T-cell (primary cell): ENCODE measurements around the gene DNM3. TPM values are rescaled to one million over a fixed set of nuclear protein-coding genes. Genes with fewer than 3 reads are reported as not detected.

Experiments used
- ATAC-seq, 4 experiments: fragments of 200-7000 bp in 3 of 4; fragments of 150-1000 bp in 1 of 4; cut with Tn5 transposase; replicated peaks in 1 of 4; 1 replicate in 3 of 4; 2 replicates in 1 of 4; pipeline ENCODE4 v1.10.0; 2021; ENCODE audit warnings: moderate library complexity in 3 of 4, mild to moderate bottlenecking in 2 of 4, moderate number of reproducible peaks in 1 of 4
- CTCF ChIA-PET, 2 donors: fragments of 300-600 bp; sonication (Branson Sonifier 250); formaldehyde crosslinking; loops; one replicate each; lab custom pipeline; 2022; ENCODE audit warnings: antibody characterized with exemption in 2 of 2; lab: Charles Lee
- POLR2A ChIA-PET, 2 donors: fragments of 300-600 bp; sonication (Branson Sonifier 250); formaldehyde crosslinking; loops; one replicate each; lab custom pipeline; 2022; ENCODE audit warnings: antibody characterized with exemption in 2 of 2; lab: Charles Lee
- DNase-seq, 35 experiments: peaks; one replicate each; pipeline versions ENCODE4 v3.0.0 to v3.0.0-alpha.2; 2013 to 2023
- H3K27ac ChIP-seq: one replicate; pipeline ENCODE4 v1.5.1; 2013; ENCODE audit warnings: low read length
- H3K27me3 ChIP-seq, 2 experiments: replicated peaks in 1 of 2; 1 replicate in 1 of 2; 2 replicates in 1 of 2; pipeline versions ENCODE4 v1.6.1 to v1.7.0; 2013; ENCODE audit warnings: low read length in 1 of 2, mixed read lengths in 1 of 2; ENCODE audit not compliant: control insufficient read depth in 2 of 2, insufficient read depth in 2 of 2; ENCODE audit errors: extremely low read depth in 1 of 2
- H3K36me3 ChIP-seq, 2 donors: 1 replicate in 1 of 2; 2 replicates in 1 of 2; pipeline versions ENCODE4 v1.6.1 to v1.7.0; 2013; ENCODE audit warnings: low read length in 1 of 2; ENCODE audit not compliant: control insufficient read depth in 2 of 2, insufficient read depth in 1 of 2; ENCODE audit errors: extremely low read depth in 1 of 2
- H3K4me1 ChIP-seq, 2 experiments: 1 replicate in 1 of 2; 2 replicates in 1 of 2; pipeline versions ENCODE4 v1.6.1 to v1.7.0; 2013; ENCODE audit warnings: low read length in 2 of 2, mixed read lengths in 1 of 2; ENCODE audit not compliant: insufficient read depth in 2 of 2, control insufficient read depth in 1 of 2; ENCODE audit errors: extremely low read depth in 1 of 2
- H3K4me3 ChIP-seq, 2 donors: 1 replicate in 1 of 2; 2 replicates in 1 of 2; pipeline versions ENCODE4 v1.5.1 to v1.7.0; 2013; ENCODE audit warnings: mild to moderate bottlenecking in 2 of 2, low read length in 1 of 2, moderate library complexity in 1 of 2; ENCODE audit not compliant: control insufficient read depth in 1 of 2; ENCODE audit errors: extremely low read depth in 1 of 2
- H3K9me3 ChIP-seq: 2 replicates; pipeline ENCODE4 v1.7.0; 2013
- H3K27ac Mint-ChIP-seq, 2 donors: one replicate each; pipeline ENCODE4 v1.8.0; 2020 to 2021; ENCODE audit warnings: mild to moderate bottlenecking in 2 of 2, mixed read lengths in 2 of 2
- H3K27me3 Mint-ChIP-seq, 2 donors: one replicate each; pipeline ENCODE4 v1.8.0; 2021 to 2022; ENCODE audit warnings: mixed read lengths in 2 of 2
- H3K36me3 Mint-ChIP-seq: one replicate; pipeline ENCODE4 v1.8.0; 2021; ENCODE audit warnings: mixed read lengths
- H3K4me1 Mint-ChIP-seq, 3 donors: one replicate each; pipeline ENCODE4 v1.8.0; 2020 to 2022; ENCODE audit warnings: mixed read lengths in 3 of 3, mild to moderate bottlenecking in 1 of 3
- H3K4me3 Mint-ChIP-seq, 3 donors: one replicate each; pipeline ENCODE4 v1.8.0; 2020 to 2022; ENCODE audit warnings: mild to moderate bottlenecking in 3 of 3, mixed read lengths in 3 of 3, moderate library complexity in 3 of 3
- H3K9me3 Mint-ChIP-seq, 3 donors: one replicate each; pipeline ENCODE4 v1.8.0; 2020 to 2022; ENCODE audit warnings: mixed read lengths in 3 of 3
- WGBS: methylation state at CpG from one replicate; pipeline ENCODE4 v1.1.5; 2013; ENCODE audit warnings: missing lambda C conversion rate; ENCODE audit not compliant: insufficient coverage; 5-methylcytosine and 5-hydroxymethylcytosine counted together
- total RNA-seq, 35 experiments: library from RNA in 6 of 35; stranded (reverse) in 6 of 35; fragments of 120-200 nt in 1 of 35; gene quantifications; one replicate each; pipeline versions ENCODE4 v1.2.1 to v1.2.4 and lab custom pipeline; 2013 to 2026

The DNM3 gene
- total RNA-seq, 5 donors from 2014 or later (not counting 1 experiment from before 2014, with no cell fraction given), result 2.0 to 2.8 (median 2.4) TPM

GRCh38 chr1:172122381-172122780, 281.1 kb downstream of the DNM3 start:
- CTCF ChIA-PET, result no interaction called here

GRCh38 chr1:172125250-172125649, 284.0 kb downstream of the DNM3 start:
- H3K4me1 ChIP-seq, result no peaks in the 10 kb centered on the region
- no CpG with 5 or more reads among the region's 2 CpGs for WGBS
- H3K4me3 ChIP-seq, result no peak overlapping the region
- no peak overlapping the region for H3K27ac Mint-ChIP-seq
- no peaks in the 10 kb centered on the region for H3K27me3 ChIP-seq
- H3K27ac ChIP-seq, result no peak overlapping the region
- no peak overlapping the region for H3K4me3 Mint-ChIP-seq
- CTCF ChIA-PET, result interaction anchor here in 1 of 2 donors (0.8 kb wide), 1 partner anchor 51 kb away, joined by 3 read pairs; no protein-coding TSS in a partner anchor
- no peaks in the 10 kb centered on the region for H3K9me3 ChIP-seq
- no peaks in the 10 kb centered on the region for H3K36me3 Mint-ChIP-seq
- H3K9me3 Mint-ChIP-seq, result no peaks in the 10 kb centered on the region
- POLR2A ChIA-PET, result no interaction called here
- ATAC-seq, result no peak
- DNase-seq, result no peak
- no peaks in the 10 kb centered on the region for H3K27me3 Mint-ChIP-seq
- peaks cover 0 to 6% (median 0%) of the 10 kb centered on the region in 3 donors for H3K4me1 Mint-ChIP-seq
- H3K36me3 ChIP-seq, result no peaks in the 10 kb centered on the region

More at GRCh38 chr1:172122381-172122780, 281.1 kb downstream of the DNM3 start:
- Mint-ChIP-seq H3K27me3 (no peaks in the 10 kb centered on the region), H3K9me3 (no peaks in the 10 kb centered on the region), H3K4me3 (no peak overlapping the region), H3K27ac (no peak overlapping the region), H3K4me1 (peaks cover 14 to 28% (median 22%) of the 10 kb centered on the region in 3 donors), H3K36me3 (no peaks in the 10 kb centered on the region)
- no CpG with 5 or more reads among the region's 3 CpGs for WGBS
- Histone ChIP-seq H3K27me3 (no peaks in the 10 kb centered on the region), H3K4me3 (no peak overlapping the region), H3K27ac (no peak overlapping the region), H3K9me3 (no peaks in the 10 kb centered on the region), H3K4me1 (peaks cover 6 to 8% of the 10 kb centered on the region in 2 experiments), H3K36me3 (no peaks in the 10 kb centered on the region)
- DNase-seq (no peak), ATAC-seq (no peak)
- POLR2A ChIA-PET, result no interaction called here

DNA sequence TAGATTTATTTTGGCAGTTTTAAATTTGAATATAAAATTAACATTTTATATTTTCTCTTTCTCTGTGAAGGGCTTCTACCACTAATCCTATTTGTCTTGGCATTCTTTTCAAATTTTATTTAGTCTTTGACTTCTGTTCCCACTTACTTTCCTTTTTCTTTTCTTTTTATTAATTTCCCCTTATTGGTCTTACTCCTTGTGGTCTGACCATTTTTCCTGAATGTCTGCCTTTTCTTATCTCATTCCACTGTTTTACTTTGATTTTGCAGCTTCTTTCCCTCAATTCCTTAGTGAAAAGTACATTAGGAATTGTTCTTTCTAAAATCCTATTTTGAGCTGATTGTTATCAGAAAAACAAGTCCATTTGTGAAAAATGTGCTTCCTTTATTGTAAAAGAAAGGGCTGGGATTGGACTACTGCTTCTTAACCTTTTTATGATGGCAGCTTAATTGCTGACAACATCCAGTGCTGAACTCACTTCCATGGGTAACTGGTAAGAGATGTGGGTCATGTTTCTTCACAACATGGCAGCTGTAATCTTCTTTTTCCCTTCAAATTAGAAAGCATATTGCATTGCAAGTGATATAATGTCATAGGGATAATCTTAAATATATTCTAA, 284.6 kb downstream of the DNM3 start:
- Mint-ChIP-seq H3K27me3 (no peaks in the 10 kb centered on the region), H3K4me3 (no peak overlapping the region), H3K27ac (no peak overlapping the region), H3K4me1 (peaks cover 0 to 3% (median 0%) of the 10 kb centered on the region in 3 donors), H3K9me3 (no peaks in the 10 kb centered on the region), H3K36me3 (no peaks in the 10 kb centered on the region)
- H3K4me1 ChIP-seq, result no peaks in the 10 kb centered on the region
- ChIA-PET POLR2A (interaction anchor here in 1 of 2 donors (0.6 kb wide), 1 partner anchor 51 kb away, joined by 3 read pairs; no protein-coding TSS in a partner anchor), CTCF (interaction anchor here in 1 of 2 donors (0.6 to 0.7 kb wide), 2 partner anchors 19 to 256 kb away, joined by 3 to 10 read pairs; no protein-coding TSS in a partner anchor)
- no peaks in the 10 kb centered on the region for H3K9me3 ChIP-seq
- H3K27me3 ChIP-seq, result no peaks in the 10 kb centered on the region
- DNase-seq, result no peak
- H3K4me3 ChIP-seq, result no peak overlapping the region
- H3K36me3 ChIP-seq, result no peaks in the 10 kb centered on the region
- no peak overlapping the region for H3K27ac ChIP-seq
- no peak for ATAC-seq

GRCh38 chr1:172132836-172133235, 291.5 kb downstream of the DNM3 start:
- Mint-ChIP-seq H3K9me3 (no peaks in the 10 kb centered on the region), H3K4me3 (no peak overlapping the region), H3K4me1 (peaks cover 5 to 12% (median 10%) of the 10 kb centered on the region in 3 donors), H3K36me3 (no peaks in the 10 kb centered on the region), H3K27ac (no peak overlapping the region), H3K27me3 (no peaks in the 10 kb centered on the region)
- Histone ChIP-seq H3K27ac (no peak overlapping the region), H3K4me1 (no peaks in the 10 kb centered on the region), H3K27me3 (no peaks in the 10 kb centered on the region), H3K36me3 (no peaks in the 10 kb centered on the region), H3K4me3 (no peak overlapping the region), H3K9me3 (no peaks in the 10 kb centered on the region)
- CTCF ChIA-PET, result interaction anchor here in 1 of 2 donors (1.1 to 2.8 kb wide), 2 partner anchors 22 to 267 kb away, joined by 3 to 19 read pairs; no protein-coding TSS in a partner anchor
- no CpG with 5 or more reads among the region's 1 CpG for WGBS
- ATAC-seq (no peak), DNase-seq (no peak)
- POLR2A ChIA-PET, result interaction anchor here (0.5 to 0.6 kb wide), 2 partner anchors 11 to 147 kb away, joined by 3 to 7 read pairs; no protein-coding TSS in a partner anchor

DNA sequence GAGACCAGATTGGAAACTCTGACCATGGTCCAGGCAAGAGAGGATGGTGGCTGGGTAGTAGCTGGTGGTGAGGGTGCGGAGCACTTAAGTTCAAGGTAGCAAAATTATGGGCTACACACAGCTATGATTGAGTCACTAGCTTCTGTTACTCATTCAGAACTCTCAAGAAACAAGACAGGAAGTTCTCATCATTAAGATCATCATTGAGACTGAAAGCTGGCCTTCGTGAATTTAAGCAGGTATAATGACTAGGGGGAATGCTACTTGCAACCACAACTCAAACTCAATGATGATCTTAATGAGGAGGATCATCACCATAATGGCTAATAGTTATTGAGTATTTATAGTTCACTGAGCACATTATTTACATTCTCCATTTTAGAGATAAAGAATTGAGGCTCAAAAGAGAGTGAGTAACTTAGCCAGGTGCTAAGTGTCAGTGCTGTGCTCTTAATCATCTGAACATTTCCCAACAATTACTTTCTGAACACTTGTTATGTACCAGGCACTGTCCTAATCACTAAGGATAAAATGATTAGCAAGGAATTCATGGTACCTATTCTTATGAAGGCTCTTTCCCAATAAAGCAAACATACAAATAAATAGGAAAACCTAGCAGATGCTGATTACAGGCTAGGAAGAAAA, 292.9 kb downstream of the DNM3 start:
- no peak overlapping the region for H3K4me3 ChIP-seq

DNA sequence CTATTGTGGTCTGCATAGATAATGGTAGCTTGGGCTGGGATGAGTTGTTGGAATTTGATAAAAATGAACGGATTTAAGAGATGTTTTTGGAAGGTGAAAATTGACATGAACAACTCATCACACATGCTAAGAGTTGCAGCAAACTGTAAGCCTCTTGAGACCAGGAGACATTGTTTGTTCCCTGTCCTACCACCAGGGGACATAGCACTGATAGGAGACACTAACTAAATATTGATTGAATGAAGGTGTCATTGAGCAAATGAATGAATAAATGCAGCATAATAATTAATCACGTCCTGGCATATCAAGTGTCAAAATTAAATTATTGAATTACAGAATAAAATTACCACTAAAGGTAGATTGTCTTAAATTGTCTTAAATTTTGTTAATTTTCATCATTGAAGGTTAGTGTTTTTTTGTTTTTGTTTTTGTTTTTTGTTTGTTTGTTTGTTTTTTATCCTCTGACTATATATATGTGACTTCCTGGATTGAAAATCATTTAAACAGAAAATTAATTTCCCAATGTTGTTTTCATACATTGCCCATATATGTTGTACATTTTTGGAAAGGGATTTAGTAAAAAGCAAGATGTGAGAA, 293.9 kb downstream of the DNM3 start:
- WGBS, result no CpG with 5 or more reads among the region's 2 CpGs
- H3K4me3 Mint-ChIP-seq, result no peak overlapping the region
- no peak overlapping the region for H3K27ac ChIP-seq
- H3K4me1 ChIP-seq, result no peaks in the 10 kb centered on the region
- DNase-seq (peak in 22 of 35 experiments; percentile 3 to 64 (median 12)), ATAC-seq (peak in 1 of 4 experiments; percentile 42)
- CTCF ChIA-PET, result interaction anchor here in 1 of 2 donors (2.8 kb wide), 1 partner anchor 265 kb away, joined by 19 read pairs; no protein-coding TSS in a partner anchor
- POLR2A ChIA-PET, result no interaction called here
- H3K4me3 ChIP-seq, result no peak overlapping the region
- H3K27me3 Mint-ChIP-seq, result no peaks in the 10 kb centered on the region
- H3K4me1 Mint-ChIP-seq, result peaks cover 5 to 12% (median 10%) of the 10 kb centered on the region in 3 donors
- no peak overlapping the region for H3K27ac Mint-ChIP-seq
- no peaks in the 10 kb centered on the region for H3K9me3 Mint-ChIP-seq
- H3K36me3 ChIP-seq, result no peaks in the 10 kb centered on the region
- H3K27me3 ChIP-seq, result no peaks in the 10 kb centered on the region
- no peaks in the 10 kb centered on the region for H3K9me3 ChIP-seq
- H3K36me3 Mint-ChIP-seq, result no peaks in the 10 kb centered on the region

More for the DNA sequence above, 292.9 kb downstream of the DNM3 start:
- H3K36me3 Mint-ChIP-seq, result no peaks in the 10 kb centered on the region
- Histone ChIP-seq H3K4me1 (no peaks in the 10 kb centered on the region), H3K27ac (no peak overlapping the region), H3K9me3 (no peaks in the 10 kb centered on the region), H3K36me3 (no peaks in the 10 kb centered on the region), H3K27me3 (no peaks in the 10 kb centered on the region)
- no peaks in the 10 kb centered on the region for H3K27me3 Mint-ChIP-seq
- no peak for DNase-seq
- no CpG with 5 or more reads among the region's 2 CpGs for WGBS
- ChIA-PET CTCF (interaction anchor here in 1 of 2 donors (0.6 to 2.8 kb wide), 3 partner anchors 9 to 266 kb away, joined by 3 to 19 read pairs (median 4); no protein-coding TSS in a partner anchor), POLR2A (no interaction called here)
- ATAC-seq, result no peak
- no peaks in the 10 kb centered on the region for H3K9me3 Mint-ChIP-seq
- H3K27ac Mint-ChIP-seq, result no peak overlapping the region
- H3K4me1 Mint-ChIP-seq, result peaks cover 5 to 12% (median 10%) of the 10 kb centered on the region in 3 donors
- H3K4me3 Mint-ChIP-seq, result no peak overlapping the region
